Stimulated activated CD8-positive, alpha-beta memory T cell treated with anti-CD3 and anti-CD28 coated beads, Interleukin-15, amount 100 ng/mL, for 4 hours (primary cell): ENCODE data around the gene SLC11A1.

Source experiments
- DNase-seq, 2 donors: peaks; one replicate each; pipeline ENCODE4 v3.0.0-alpha.2; 2020; ENCODE audit warnings: low read depth in 2 of 2

Gene SLC11A1

GRCh38 chr2:218435003-218435982 is 53.2 kb downstream of the SLC11A1 start:
- DNase-seq = no peak

GRCh38 chr2:218436992-218437391 is 54.9 kb downstream of the SLC11A1 start:
- no peak for DNase-seq

- DNase-seq = no peak
Measured at GRCh38 chr2:218437969-218438368, 55.9 kb downstream of the SLC11A1 start.

- DNase-seq = no peak
Measured at GRCh38 chr2:218438596-218438995, 56.5 kb downstream of the SLC11A1 start.

GRCh38 chr2:218444692-218445357 is 62.8 kb downstream of the SLC11A1 start:
- no peak for DNase-seq

GRCh38 chr2:218445602-218446001 is 63.5 kb downstream of the SLC11A1 start:
- DNase-seq = no peak
